Measurements from ENCODE around the gene CORO7.

GRCh38 chr16:4307215-4308037 is 109.0 kb downstream of the CORO7 start:
- no peak for TF ChIP-seq EZH2 (IDR thresholded peaks at IDR 0.05; ENCODE audit: low read depth)
- TF ChIP-seq CTCF (conservative IDR thresholded peaks at IDR 0.05) = no peak

Data from PC-9 (cell line).